ENCODE measurements around the gene RPL36AL.

GRCh38 chr14:49636866-49637265 lies 16.4 kb upstream of the RPL36AL start:
- TF ChIP-seq, protein P1, sequence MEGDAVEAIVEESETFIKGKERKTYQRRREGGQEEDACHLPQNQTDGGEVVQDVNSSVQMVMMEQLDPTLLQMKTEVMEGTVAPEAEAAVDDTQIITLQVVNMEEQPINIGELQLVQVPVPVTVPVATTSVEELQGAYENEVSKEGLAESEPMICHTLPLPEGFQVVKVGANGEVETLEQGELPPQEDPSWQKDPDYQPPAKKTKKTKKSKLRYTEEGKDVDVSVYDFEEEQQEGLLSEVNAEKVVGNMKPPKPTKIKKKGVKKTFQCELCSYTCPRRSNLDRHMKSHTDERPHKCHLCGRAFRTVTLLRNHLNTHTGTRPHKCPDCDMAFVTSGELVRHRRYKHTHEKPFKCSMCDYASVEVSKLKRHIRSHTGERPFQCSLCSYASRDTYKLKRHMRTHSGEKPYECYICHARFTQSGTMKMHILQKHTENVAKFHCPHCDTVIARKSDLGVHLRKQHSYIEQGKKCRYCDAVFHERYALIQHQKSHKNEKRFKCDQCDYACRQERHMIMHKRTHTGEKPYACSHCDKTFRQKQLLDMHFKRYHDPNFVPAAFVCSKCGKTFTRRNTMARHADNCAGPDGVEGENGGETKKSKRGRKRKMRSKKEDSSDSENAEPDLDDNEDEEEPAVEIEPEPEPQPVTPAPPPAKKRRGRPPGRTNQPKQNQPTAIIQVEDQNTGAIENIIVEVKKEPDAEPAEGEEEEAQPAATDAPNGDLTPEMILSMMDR (IDR thresholded peaks at IDR 0.05; ENCODE audit: insufficient read depth, low read depth, low read length), result no peak
- TF ChIP-seq EZH2 (IDR thresholded peaks at IDR 0.05; ENCODE audit: insufficient read depth, low read length), result no peak

Data from astrocyte (in vitro differentiated cells and primary cell).